ENCODE results near the gene RIMS3.

Gene RIMS3

GRCh38 chr1:40709802-40710278 lies 44.4 kb upstream of the RIMS3 start:
- no peak for DNase-seq
- H3K4me3 ChIP-seq (ENCODE audit: low read depth, low read length), result no peak overlapping the region
- H3K27me3 ChIP-seq (ENCODE audit: insufficient read depth, low read depth, severe bottlenecking), result no peaks in the 10 kb centered on the region
- no peak for TF ChIP-seq CTCF (IDR thresholded peaks at IDR 0.05; ENCODE audit: low read depth, low read length)
- no peaks in the 10 kb centered on the region for H3K9me3 ChIP-seq (ENCODE audit: severe bottlenecking)
- H3K27ac ChIP-seq, result no peak overlapping the region
- no peaks in the 10 kb centered on the region for H3K36me3 ChIP-seq

GRCh38 chr1:40709100-40709801 lies 43.8 kb upstream of the RIMS3 start:
- Histone ChIP-seq H3K4me3 (ENCODE audit: low read depth, low read length) (no peak overlapping the region), H3K27me3 (ENCODE audit: insufficient read depth, low read depth, severe bottlenecking) (no peaks in the 10 kb centered on the region), H3K27ac (no peak overlapping the region), H3K36me3 (no peaks in the 10 kb centered on the region), H3K9me3 (ENCODE audit: severe bottlenecking) (no peaks in the 10 kb centered on the region)
- DNase-seq, result no peak
- TF ChIP-seq CTCF (IDR thresholded peaks at IDR 0.05; ENCODE audit: low read depth, low read length), result no peak

- no peak for DNase-seq
- Histone ChIP-seq H3K27ac (no peak overlapping the region), H3K36me3 (no peaks in the 10 kb centered on the region), H3K4me3 (ENCODE audit: low read depth, low read length) (no peak overlapping the region), H3K9me3 (ENCODE audit: severe bottlenecking) (no peaks in the 10 kb centered on the region), H3K27me3 (ENCODE audit: insufficient read depth, low read depth, severe bottlenecking) (no peaks in the 10 kb centered on the region)
- no peak for TF ChIP-seq CTCF (IDR thresholded peaks at IDR 0.05; ENCODE audit: low read depth, low read length)
These were observed 43.2 kb upstream of the RIMS3 start for GRCh38 chr1:40708750-40709099.

GRCh38 chr1:40706626-40707025 lies 41.1 kb upstream of the RIMS3 start:
- Histone ChIP-seq H3K27ac (no peak overlapping the region), H3K9me3 (ENCODE audit: severe bottlenecking) (no peaks in the 10 kb centered on the region), H3K4me3 (ENCODE audit: low read depth, low read length) (no peak overlapping the region), H3K27me3 (ENCODE audit: insufficient read depth, low read depth, severe bottlenecking) (no peaks in the 10 kb centered on the region), H3K36me3 (no peaks in the 10 kb centered on the region)
- no peak for DNase-seq
- no peak for TF ChIP-seq CTCF (IDR thresholded peaks at IDR 0.05; ENCODE audit: low read depth, low read length)

- Histone ChIP-seq H3K36me3 (no peaks in the 10 kb centered on the region), H3K27ac (no peak overlapping the region), H3K27me3 (ENCODE audit: insufficient read depth, low read depth, severe bottlenecking) (no peaks in the 10 kb centered on the region), H3K9me3 (ENCODE audit: severe bottlenecking) (no peaks in the 10 kb centered on the region), H3K4me3 (ENCODE audit: low read depth, low read length) (no peak overlapping the region)
- no peak for TF ChIP-seq CTCF (IDR thresholded peaks at IDR 0.05; ENCODE audit: low read depth, low read length)
- DNase-seq, result no peak
These were observed 39.6 kb upstream of the RIMS3 start for GRCh38 chr1:40704817-40705733.
